ENCODE data around the gene SH3RF3. TPM values are rescaled to one million over a fixed set of nuclear protein-coding genes. Genes with fewer than 3 reads are reported as not detected.

SH3RF3 gene
- total RNA-seq, 1 experiment from 2014 or later, result 1.0 TPM

GRCh38 chr2:109457366-109457765 lies 328.4 kb downstream of the SH3RF3 start (continued):
- no peak for TF ChIP-seq CREB1 (CRISPR knock-in tag; IDR thresholded peaks at IDR 0.05)

- peak; percentile 77 for ATAC-seq
- POLR2A ChIA-PET, result no interaction called here
Measured at GRCh38 chr2:109457794-109458193, 328.8 kb downstream of the SH3RF3 start.

GRCh38 chr2:109458512-109458911 lies 329.5 kb downstream of the SH3RF3 start:
- Mint-ChIP-seq H3K4me1 (no peaks in the 10 kb centered on the region), H3K27me3 (ENCODE audit: low read depth) (no peaks in the 10 kb centered on the region), H3K27ac (no peak overlapping the region), H3K9me3 (no peaks in the 10 kb centered on the region), H3K4me3 (no peak overlapping the region), H3K36me3 (no peaks in the 10 kb centered on the region)
- ATAC-seq (no peak), DNase-seq (ENCODE audit: low spot score) (no peak)
- CTCF ChIA-PET, result interaction anchor here (1.0 to 2.0 kb wide), 3 partner anchors 10 to 457 kb away, joined by 3 to 8 read pairs (median 3); no protein-coding TSS in a partner anchor
- TF ChIP-seq FOXJ3 (CRISPR knock-in tag; IDR thresholded peaks at IDR 0.05; ENCODE audit: borderline replicate concordance) (no peak), TP53 (CRISPR knock-in tag; IDR thresholded peaks at IDR 0.05) (no peak), NFYB (CRISPR knock-in tag; conservative IDR thresholded peaks at IDR 0.05; ENCODE audit: low read depth) (no peak), ZSCAN18 (CRISPR knock-in tag; IDR thresholded peaks at IDR 0.05) (no peak), ZNF416 (CRISPR knock-in tag; IDR thresholded peaks at IDR 0.05) (no peak), CTCF (IDR thresholded peaks at IDR 0.05) (no peak), EMX1 (CRISPR knock-in tag; IDR thresholded peaks at IDR 0.05) (no peak), SMAD4 (CRISPR knock-in tag; IDR thresholded peaks at IDR 0.05) (no peak), HMGXB4 (CRISPR knock-in tag; IDR thresholded peaks at IDR 0.05) (no peak), ELF4 (CRISPR knock-in tag; IDR thresholded peaks at IDR 0.05; ENCODE audit: low read depth) (no peak), ATF1 (CRISPR knock-in tag; IDR thresholded peaks at IDR 0.05) (no peak), ATF6 (CRISPR knock-in tag; IDR thresholded peaks at IDR 0.05) (no peak)
- POLR2A ChIA-PET, result no interaction called here

More at GRCh38 chr2:109457794-109458193, 328.8 kb downstream of the SH3RF3 start:
- no peaks in the 10 kb centered on the region for H3K9me3 Mint-ChIP-seq
- H3K27ac Mint-ChIP-seq, result no peak overlapping the region
- no peaks in the 10 kb centered on the region for H3K4me1 Mint-ChIP-seq
- H3K36me3 Mint-ChIP-seq, result no peaks in the 10 kb centered on the region
- CTCF ChIA-PET, result interaction anchor here (1.0 to 2.0 kb wide), 3 partner anchors 9 to 456 kb away, joined by 3 to 8 read pairs (median 3); no protein-coding TSS in a partner anchor
- H3K4me3 Mint-ChIP-seq, result no peak overlapping the region
- TF ChIP-seq ZNF263 (CRISPR knock-in tag; IDR thresholded peaks at IDR 0.05; ENCODE audit: low read depth) (no peak), NR3C1 (CRISPR knock-in tag; conservative IDR thresholded peaks at IDR 0.05; ENCODE audit: low read depth) (no peak), FOXJ3 (CRISPR knock-in tag; IDR thresholded peaks at IDR 0.05; ENCODE audit: borderline replicate concordance) (no peak), GRHL2 (CRISPR knock-in tag; IDR thresholded peaks at IDR 0.05; ENCODE audit: insufficient replicate concordance, severe bottlenecking) (no peak), HMGXB4 (CRISPR knock-in tag; IDR thresholded peaks at IDR 0.05) (no peak), GTF2I (CRISPR knock-in tag; conservative IDR thresholded peaks at IDR 0.05) (no peak), MAX (CRISPR knock-in tag; IDR thresholded peaks at IDR 0.05) (no peak), NR1H2 (CRISPR knock-in tag; IDR thresholded peaks at IDR 0.05) (no peak), ZNF232 (CRISPR knock-in tag; IDR thresholded peaks at IDR 0.05) (no peak), NFYB (CRISPR knock-in tag; conservative IDR thresholded peaks at IDR 0.05; ENCODE audit: low read depth) (no peak)
- no peaks in the 10 kb centered on the region for H3K27me3 Mint-ChIP-seq (ENCODE audit: low read depth)
- no peak for DNase-seq (ENCODE audit: low spot score)

All from WTC11 (cell line).